AG08395 (cell line): Measurements from ENCODE around the gene GPATCH2.
"Not testable (repeated sequence)": the region's sequence is repeated elsewhere in the genome, so short reads cannot be mapped to it uniquely, and the experiment has no call there.

Experiments
- DNase-seq: peaks from one replicate; pipeline ENCODE4 v3.0.0; 2012; ENCODE audit warnings: mixed read lengths, low spot score

The GPATCH2 gene

DNA sequence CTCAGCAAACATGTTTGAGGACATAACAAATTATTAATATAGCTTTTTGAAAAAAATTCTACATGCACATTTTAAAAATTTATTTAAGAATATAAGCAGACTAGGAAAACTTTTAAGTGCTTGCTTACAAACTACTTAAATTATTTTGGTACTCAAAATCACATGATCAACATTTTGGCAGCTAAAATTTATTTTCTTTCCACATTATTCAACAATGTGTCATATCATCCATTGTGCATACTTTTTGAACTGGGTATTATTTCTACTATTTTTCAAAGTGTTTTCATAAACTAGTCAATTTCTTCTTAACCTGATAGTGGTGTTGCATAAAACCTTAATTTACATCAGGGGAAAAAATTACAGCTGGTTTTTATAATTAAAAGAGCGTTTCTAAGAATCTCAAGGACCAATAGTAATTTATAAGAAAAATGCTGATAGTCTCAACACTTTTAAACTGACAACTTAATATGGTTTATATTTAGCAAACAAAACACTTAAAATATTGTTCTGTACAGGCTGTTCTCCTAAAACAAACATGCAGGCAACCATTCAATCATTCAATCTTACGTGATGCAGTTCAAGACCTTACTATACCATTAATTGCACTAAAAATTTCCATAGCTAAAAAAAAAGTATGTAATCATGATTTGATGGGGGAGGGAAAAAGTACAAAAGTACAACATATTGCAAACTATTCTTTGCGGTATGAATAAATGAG, 105.0 kb downstream of the GPATCH2 start:
- peak; percentile 10 for DNase-seq

DNA sequence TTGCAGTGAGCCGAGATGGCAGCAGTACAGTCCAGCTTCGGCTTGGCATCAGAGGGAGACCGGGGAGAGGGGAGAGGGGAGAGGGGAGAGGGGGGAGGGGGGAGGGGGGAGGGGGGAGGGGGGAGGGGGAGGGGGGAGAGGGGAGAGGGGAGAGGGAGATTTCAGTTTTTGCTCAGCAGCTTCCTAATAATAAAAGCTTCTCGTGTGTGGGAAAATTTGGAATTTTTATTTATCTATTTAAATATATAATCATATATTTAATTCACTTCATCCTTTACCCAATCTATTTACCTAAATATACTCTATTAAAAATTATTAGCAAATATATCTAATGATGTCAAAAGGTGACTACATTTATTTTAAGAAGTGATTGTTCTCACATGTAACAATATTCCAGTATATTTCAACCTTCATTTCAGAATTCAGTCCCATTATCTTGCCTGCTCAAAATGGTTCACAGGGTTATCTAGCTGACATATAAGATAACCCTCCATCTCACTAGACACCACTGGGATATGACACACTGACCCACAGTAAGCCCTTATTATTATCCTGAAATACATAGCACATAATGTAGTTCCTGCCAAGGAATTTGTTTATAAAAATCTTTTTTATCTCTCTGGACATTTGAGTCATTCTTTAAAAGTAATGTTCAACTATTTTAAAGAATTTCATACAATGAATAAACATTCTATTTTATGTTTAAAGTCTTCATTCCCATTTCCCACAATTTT, 105.9 kb downstream of the GPATCH2 start:
- peak; percentile 8 for DNase-seq

DNA sequence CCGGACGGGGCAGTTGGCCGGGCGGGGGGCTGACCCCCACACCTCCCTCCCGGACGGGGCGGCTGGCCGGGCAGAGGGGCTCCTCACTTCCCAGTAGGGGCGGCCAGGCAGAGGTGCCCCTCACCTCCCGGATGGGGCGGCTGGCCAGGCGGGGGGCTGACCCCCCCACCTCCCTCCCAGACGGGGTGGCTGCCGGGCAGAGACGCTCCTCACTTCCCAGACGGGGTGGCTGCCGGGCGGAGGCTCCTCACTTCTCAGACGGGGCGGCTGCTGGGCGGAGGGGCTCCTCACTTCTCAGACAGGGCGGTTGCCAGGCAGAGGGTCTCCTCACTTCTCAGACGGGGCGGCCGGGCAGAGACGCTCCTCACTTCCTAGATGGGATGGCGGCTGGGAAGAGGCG, 107.0 kb downstream of the GPATCH2 start:
- DNase-seq = not testable (repeated sequence)

DNA sequence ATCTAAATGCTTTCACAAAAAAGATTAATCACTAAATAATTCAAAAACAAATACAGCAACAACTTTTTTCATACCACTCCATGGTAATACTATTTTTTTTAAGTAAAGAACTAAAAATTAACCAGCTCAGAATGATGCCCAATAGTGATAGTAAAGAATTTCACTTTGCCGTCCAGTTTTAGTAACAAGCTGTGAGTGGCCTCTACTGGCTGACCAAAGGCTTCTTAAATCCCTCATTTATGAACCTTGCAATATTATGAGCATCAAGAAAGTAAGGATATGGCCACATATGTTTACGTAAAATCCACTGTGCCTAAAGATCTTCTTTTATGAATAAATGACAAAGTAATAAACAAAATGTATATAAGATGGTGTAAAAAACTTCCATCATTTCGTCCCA, 108.6 kb downstream of the GPATCH2 start:
- no peak for DNase-seq

DNA sequence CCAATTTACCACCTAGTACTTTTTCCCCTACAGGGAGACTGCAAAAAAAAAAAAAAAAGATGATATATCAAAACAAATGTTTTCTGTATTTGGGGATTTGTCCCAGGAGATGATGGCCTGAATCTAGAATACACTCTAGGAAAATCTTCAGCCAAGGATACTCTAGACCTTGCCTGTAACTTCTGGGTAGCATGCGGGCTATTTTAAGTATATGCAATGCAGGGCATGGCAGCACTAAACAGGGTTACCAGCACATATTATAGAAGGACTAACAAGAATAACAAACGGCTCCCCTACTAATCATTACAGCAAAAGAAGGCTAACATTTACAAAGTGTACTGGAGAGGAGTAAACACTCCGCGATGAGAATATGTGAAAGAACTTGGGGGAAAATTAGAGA, 109.6 kb downstream of the GPATCH2 start:
- no peak for DNase-seq

DNA sequence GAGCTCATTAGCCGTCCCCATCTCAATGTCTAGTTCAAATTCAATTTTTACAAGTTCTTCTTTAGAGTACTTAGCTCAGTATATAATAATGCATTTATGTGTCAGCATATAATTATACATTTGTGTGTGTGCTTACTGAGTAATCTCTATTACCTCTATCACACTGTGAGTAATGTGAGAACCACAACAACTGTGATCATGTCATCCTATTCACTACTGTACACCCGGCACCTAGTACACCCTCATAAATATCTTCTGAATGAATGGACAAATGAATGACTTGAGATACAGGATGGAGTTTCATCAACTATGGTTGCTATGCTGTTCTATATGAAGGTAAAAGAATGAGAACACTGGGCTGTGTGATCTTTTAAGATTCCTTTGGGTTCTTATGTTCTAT, 124.0 kb downstream of the GPATCH2 start:
- DNase-seq = no peak

DNA sequence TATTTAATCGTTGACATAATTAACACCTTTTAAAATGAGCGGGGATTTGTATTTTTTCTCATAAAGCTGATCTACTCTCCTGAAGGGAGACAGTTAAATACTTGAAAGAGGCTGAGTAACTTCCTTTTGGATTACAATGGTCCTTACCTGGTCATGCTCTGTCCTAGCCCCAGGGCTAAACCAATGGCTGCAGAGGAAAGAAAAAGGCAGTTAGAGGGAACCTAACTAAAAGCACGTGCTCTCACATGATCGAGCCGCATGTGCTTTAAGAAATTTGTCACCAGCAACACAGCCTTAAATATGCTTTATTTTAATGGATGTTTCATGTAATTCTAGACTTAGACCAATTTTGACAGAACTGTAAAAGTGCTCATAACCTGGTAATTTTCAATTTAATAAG, 132.7 kb downstream of the GPATCH2 start:
- DNase-seq = no peak

DNA sequence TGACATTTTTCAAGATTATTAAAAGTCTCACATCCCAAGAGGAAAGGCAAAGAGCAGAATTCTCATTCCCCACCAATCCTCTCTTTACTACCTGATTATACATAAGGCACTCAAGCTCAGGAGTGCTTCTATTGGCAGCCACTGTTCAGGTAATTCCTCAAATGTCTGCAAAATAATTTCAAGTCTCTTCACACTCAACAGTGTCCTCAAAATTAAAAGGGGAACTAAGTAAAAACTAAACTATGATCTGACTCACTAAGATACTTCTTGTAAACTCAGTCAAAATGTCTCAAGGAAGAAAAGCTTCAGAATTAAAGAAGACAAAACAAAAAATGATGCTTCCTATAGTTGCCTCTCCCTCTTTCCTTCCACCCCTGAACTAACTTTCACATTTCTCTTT, 135.6 kb downstream of the GPATCH2 start:
- DNase-seq = no peak

DNA sequence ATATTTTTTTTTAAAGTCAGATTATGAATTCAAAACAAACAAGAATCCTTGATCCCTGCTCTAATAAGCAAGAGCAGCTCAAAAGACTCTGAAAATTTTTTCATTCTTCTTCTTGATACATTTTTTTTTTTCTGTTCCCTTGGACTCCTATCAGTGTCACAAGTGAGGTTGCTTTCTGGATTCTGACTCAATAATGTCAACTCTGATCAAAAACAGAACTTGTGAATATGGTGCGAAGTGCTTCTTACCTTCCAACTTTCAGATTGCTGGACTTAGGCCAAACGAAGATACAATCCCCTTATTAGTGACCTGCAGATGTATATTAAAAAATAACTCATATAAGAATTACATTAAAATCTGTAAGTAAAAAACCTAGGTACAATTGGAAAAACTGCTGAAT, 136.1 kb downstream of the GPATCH2 start:
- no peak for DNase-seq

DNA sequence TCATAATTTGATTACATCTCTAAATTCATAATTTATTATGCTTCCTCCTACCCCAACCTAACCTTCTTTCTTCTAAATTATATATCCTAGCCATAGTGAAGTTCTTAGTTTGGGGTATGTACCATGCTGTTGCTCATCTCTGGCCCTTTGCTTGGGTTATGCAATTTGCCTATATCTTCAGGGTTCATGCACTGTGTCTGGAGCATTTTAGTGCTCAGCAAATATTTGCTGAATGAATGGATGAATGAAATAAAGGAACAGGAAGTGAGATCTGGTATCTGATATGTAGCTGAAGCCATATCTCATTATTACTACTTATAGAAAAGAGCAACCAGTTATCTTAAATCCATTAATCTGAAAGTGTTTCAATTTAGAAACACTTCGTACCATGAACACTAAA, 137.6 kb downstream of the GPATCH2 start:
- DNase-seq = no peak

DNA sequence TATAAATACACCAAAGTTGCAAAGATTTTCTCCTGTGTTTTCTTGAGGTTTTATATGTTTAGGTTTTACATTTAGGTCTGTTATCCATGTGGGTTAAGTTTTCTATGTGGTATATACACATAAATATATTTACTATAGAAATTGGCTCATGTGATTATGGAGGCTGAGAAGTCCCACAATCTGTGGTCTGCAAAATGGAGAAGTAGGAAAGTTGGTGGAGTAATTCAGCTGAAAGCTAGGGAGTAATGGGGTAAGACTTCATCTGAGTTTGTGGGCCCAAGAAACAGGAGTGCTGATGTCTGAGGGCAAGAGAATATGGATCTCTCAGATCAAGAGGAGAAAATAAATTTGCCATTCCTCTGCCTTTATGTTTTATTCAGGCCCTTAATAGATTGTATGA, 146.0 kb downstream of the GPATCH2 start:
- DNase-seq = no peak

DNA sequence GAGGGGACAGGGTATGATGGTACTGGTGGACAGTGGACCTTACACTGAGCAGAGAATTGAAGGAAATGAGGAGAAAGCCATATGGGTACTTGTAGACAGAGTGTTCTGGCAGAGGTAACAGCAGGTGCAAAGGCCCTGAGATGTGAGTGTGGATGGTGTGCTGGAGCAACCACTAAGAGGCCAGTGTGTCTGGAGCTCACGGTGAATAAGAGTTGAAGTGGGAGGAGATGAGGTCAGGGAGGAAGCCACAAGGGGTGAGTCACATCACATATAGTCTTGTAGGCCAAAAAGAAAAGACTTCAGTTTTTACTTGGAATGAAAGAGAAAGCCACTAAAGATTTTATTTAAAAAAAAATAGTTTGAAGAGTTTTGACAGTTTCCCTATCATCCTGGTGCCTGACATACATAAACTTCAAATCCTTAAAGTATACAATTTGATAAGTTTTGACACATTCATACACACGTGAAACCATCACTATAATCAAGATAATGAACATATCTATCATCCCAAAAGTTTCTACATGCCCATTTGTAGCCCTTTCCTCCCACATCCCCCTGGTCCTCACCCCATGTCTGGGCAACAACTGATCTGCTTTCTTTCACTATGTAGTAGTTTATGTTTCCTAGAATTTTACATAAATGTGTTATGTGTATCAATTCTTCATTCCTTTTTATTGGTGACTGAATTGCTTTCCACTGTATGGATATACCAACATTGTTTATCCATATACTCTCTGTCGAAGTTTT, 148.4 kb downstream of the GPATCH2 start:
- peak; percentile 74 for DNase-seq

DNA sequence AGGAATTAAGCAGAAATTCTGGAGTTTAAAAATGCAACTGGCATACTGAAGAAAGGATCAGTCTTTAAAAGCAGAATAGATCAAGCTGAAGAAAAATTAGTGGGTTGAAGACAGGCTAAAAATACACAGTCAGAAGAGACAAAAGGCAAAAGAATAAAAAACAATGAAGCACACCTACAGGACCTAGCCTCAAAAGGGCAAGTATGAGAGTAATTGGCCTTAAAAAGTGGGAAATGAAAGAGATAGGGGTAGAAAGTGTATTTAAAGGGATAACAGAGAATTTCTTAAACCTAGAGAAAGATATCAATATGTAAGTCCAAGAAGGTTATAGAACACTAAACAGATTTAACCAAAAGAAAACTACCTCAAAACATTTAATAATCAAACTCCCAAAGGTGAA, 152.4 kb downstream of the GPATCH2 start:
- DNase-seq = no peak

DNA sequence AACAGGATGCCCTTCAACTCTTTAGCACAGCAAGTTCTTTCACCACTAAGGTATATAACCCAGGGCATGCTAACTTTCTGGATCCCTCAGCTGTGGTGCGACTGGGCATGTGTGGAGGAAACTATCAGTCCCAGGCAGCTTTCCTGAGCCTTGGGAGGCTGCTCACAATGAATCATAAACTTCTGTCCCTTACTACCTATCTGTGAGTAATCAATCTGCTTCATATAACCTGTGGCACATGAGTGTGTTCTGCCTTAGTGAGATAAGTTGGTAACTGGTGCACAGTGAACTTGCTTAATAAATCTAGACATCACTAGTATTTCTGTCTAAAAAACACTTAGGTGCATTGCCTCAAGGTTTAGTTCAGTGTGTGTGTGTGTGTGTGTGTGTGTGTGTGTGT, 158.0 kb downstream of the GPATCH2 start:
- no peak for DNase-seq

DNA sequence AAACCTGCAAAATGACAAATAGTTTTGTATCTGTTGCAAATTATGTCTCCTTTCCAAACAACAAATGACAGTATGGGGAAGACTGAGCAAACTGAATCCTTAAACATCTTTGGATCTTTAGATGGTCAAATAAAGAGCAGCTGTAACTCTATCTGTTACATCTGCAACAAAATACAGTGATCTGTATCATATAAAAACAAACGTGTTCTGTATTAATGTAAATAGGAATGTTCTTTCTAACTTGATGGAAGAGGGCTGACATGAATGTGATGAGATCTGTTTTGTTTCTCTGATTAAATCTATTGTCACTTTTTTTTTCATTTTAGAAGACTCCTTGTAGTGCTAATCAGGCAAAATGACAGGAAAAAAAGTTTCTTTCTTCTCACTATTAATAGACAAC, 159.5 kb downstream of the GPATCH2 start:
- DNase-seq = no peak

DNA sequence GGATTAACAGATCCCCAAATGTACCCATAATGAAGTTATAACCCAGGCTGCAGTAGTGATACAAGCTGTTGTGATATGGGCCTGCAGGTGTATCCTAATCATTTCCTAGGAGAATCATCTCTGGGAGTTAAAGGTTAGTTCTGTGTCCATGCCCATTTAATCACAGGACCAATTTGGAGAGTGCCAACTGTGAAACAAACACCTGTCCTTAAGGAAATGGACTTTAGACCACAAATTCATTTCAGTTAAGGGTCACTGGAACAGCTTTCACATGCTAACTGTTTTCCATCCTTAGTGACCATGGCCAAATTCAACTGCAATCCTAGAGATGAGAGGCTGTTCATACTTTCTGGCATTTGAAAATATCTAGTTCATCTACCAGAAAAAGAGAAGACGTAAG, 160.9 kb downstream of the GPATCH2 start:
- DNase-seq = no peak

DNA sequence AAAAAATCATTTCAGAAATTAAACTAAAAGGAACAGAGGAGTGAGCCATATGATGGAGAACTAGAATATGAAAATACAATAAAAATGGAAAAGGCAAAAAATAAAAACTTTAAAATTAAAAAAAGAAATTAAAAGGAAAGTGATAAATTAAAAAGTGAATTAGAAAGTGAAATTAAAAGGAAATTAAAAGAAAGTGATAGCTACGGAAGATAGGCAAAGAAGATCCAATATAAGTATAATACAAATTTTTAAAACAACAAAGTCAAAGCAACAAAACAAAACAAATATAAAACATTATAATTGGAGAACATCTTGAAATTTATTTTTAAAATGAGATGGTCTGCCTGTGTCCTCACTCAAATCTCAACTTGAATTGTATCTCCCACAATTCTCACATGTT, 165.8 kb downstream of the GPATCH2 start:
- DNase-seq = no peak

DNA sequence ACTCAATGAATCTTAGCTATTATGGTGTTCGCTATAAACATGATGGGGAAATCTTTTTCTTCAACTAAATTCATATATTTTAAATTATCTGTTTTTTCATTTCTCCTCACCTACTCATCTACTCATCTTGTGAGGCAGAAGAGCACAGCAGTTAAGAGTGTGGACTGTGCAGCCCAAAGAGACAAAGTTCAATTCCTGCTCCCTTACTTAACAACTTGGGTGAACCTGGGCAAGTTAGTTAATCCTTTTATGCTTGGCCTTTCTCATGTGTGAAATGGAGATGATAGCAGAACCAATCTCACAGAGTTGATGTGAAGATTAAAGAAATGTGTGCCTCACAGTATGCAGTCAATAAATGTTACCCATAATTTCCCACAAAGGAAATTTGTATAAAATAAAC, 168.2 kb downstream of the GPATCH2 start:
- no peak for DNase-seq

DNA sequence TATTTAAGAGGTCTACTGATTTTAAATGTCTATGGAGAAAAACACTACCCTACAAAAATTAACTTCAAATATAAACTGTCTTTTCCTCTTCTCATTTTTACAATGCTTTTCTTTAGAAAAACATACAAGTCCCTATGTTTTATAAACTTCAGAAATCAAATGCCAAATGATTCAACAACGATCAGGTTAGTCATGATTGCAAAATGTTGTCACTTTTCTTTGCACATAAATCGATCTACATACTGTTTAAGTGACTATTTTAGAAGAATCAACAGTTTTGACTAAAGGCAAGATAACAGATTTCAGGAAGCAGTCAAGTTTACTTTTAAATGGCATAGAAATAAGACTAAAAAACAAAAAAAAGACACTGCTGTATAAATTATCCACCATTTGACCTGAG, 168.7 kb downstream of the GPATCH2 start:
- no peak for DNase-seq

DNA sequence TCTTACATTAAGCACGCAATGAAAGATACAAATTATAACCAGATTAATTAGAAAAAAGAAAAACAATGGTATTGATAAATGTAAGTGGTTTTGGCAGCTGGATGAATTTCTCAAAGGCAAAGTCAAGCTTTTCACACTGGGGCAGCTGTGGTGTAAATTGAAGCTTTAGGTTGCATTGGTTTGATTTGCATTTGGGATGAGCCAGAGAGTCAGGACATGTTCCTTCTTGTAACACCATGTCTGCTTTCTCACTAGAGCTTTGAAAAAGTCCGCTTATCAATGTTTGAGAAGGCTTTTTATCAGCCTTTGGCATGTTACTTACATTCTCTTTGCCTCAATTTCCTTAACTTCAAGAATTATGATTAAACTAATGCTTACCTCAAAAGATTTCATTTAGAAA, 173.9 kb downstream of the GPATCH2 start:
- no peak for DNase-seq

DNA sequence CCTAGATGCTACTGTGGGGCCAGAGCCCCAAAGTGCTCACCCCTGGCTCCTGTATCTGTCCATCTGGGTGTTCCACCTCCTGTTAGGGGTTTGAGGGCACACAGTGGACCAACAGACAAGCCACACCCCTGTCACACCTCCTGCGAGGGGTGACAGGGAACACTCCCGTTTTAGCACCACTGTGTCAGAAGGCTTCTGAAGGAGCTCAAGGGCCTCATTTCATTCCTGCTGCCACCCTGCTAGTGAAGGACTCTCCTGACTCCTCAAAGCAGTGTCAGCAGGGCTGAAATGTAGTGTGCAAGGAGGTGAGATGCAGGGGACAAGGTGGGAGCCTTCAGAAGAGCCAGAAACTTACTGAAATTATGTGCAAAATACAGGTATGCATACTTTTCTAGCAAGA, 174.6 kb downstream of the GPATCH2 start:
- DNase-seq = no peak

DNA sequence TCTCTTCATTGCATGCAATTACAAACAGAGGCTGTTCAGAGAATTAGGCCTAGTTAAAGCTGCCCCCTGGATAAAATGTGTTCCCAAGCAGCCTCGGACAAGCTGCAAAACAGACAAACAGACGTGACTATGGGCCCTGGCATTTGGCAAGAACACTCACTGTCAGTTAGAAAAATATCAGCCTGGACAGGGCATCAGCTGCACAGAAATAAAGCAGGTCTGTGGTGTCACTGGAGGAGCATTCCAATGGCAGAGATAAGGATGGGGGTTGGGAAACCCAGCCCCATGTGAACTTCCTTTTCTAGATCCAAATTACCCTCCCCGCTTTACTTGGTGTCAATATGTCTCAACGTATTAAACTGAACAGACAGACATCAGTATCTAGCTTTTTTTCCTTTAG, 177.1 kb downstream of the GPATCH2 start:
- no peak for DNase-seq

DNA sequence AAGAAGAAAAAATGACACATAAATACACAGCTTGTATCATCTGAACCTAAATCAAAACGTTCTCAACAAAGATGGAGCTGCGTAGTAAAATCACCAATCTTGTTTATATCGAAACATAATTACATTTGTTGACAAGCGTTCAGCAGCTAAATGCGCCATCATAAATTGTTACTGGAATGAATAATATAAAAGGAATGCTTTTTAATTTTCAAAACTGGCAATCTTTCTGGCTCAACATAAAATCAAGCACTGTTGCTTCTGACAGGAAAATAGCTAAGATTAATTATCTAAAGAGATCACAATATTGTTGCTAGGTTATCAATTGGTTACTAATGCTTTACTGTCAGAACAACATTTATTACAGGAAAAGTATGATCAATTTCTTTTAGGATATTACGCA, 181.5 kb downstream of the GPATCH2 start:
- DNase-seq = no peak
